ENCODE results near the gene TSSK1B. TPM values are rescaled to one million over a fixed set of nuclear protein-coding genes. Genes with fewer than 3 reads are reported as not detected.
"Not testable (repeated sequence)": the region's sequence is repeated elsewhere in the genome, so short reads cannot be mapped to it uniquely, and the experiment has no call there.

Gene TSSK1B, protein sequence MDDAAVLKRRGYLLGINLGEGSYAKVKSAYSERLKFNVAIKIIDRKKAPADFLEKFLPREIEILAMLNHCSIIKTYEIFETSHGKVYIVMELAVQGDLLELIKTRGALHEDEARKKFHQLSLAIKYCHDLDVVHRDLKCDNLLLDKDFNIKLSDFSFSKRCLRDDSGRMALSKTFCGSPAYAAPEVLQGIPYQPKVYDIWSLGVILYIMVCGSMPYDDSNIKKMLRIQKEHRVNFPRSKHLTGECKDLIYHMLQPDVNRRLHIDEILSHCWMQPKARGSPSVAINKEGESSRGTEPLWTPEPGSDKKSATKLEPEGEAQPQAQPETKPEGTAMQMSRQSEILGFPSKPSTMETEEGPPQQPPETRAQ
- not detected for total RNA-seq

DNA sequence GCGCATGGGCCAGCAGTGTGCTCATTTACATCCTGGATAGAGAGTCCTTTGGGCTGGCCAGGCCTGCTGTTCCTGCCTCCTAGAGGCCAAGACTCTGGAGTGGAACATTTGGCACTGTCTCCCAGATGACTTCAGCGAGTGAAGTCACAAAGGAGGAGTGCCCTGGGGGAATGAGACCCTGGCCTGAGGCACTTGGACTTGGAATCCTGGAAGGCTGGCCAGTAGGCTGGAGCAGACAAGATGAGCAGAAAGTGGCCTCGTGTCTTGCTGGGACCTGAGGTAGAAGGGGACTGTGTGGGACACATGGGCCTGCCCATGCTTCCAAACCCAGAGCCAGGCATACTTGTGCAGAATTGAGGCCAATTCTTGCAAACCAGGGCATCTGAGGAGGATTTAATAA, at the start of gene TSSK1B:
TSS of gene TSSK1B (minus strand) at position 101 of the 400 bp plus-strand sequence. CDS start 150 bp downstream, outside the sequence.
- ChIA-PET CTCF (no interaction called here), POLR2A (no interaction called here)
- intact Hi-C loops (cut with micrococcal nuclease), result no loop called here
- Mint-ChIP-seq H3K27me3 (peaks cover 2% of the 10 kb centered on the region), H3K27ac (no peak within 1 kb of the TSS), H3K9me3 (no peaks in the 10 kb centered on the region), H3K36me3 (ENCODE audit: low read depth) (no peaks in the 10 kb centered on the region), H3K4me3 (no peak within 1 kb of the TSS), H3K4me1 (ENCODE audit: low read depth) (no peaks in the 10 kb centered on the region)
- ATAC-seq (no peak), DNase-seq (no peak)
- TF ChIP-seq CTCF (IDR thresholded peaks at IDR 0.05), result no peak

- no peaks in the 10 kb centered on the region for H3K9me3 Mint-ChIP-seq
- H3K36me3 Mint-ChIP-seq (ENCODE audit: low read depth), result no peaks in the 10 kb centered on the region
- ChIA-PET CTCF (no interaction called here), POLR2A (no interaction called here)
- ATAC-seq (no peak), DNase-seq (no peak)
- H3K27me3 Mint-ChIP-seq, result peaks cover 20% of the 10 kb centered on the region
- no peak for TF ChIP-seq CTCF (IDR thresholded peaks at IDR 0.05)
- H3K27ac Mint-ChIP-seq, result no peak overlapping the region
- no peak overlapping the region for H3K4me3 Mint-ChIP-seq
- intact Hi-C loops (cut with micrococcal nuclease), result no loop called here
- no peaks in the 10 kb centered on the region for H3K4me1 Mint-ChIP-seq (ENCODE audit: low read depth)
These were observed 45.5 kb upstream of the TSSK1B start for GRCh38 chr5:113480243-113480642.

DNA sequence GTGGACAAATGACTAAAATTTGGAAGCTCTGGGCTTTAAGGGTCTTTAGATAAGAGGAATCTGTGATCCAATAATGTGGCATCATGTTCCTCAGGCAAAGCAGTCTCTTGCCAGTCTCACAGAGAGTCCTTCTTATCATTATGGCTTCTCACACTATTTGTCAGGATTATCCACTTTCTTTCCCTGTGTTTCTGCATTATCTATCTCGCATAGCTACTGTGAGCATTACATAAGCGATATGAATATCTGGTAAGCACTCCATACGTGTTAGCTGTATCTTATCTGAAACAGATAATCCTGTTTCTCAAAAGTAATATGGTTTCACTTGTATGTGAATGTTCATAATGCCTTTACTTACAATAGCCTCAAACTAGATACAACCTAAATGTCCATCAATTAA, 43.9 kb upstream of the TSSK1B start:
- DNase-seq, result no peak
- Mint-ChIP-seq H3K4me3 (no peak overlapping the region), H3K27me3 (peaks cover 22% of the 10 kb centered on the region), H3K4me1 (ENCODE audit: low read depth) (no peaks in the 10 kb centered on the region), H3K36me3 (ENCODE audit: low read depth) (no peaks in the 10 kb centered on the region), H3K27ac (no peak overlapping the region), H3K9me3 (no peaks in the 10 kb centered on the region)
- POLR2A ChIA-PET, result interaction anchor here (0.5 kb wide), 1 partner anchor 1993 kb away, joined by 4 read pairs; no protein-coding TSS in a partner anchor
- ATAC-seq, result no peak
- CTCF ChIA-PET, result interaction anchor here (0.6 kb wide), 1 partner anchor 81 kb away, joined by 3 read pairs; no protein-coding TSS in a partner anchor
- TF ChIP-seq CTCF (IDR thresholded peaks at IDR 0.05), result no peak
- intact Hi-C loops (cut with micrococcal nuclease), result no loop called here

- ATAC-seq (no peak), DNase-seq (no peak)
- ChIA-PET CTCF (interaction anchor here (1.0 kb wide), 1 partner anchor 95 kb away, joined by 4 read pairs; no protein-coding TSS in a partner anchor), POLR2A (interaction anchor here (0.6 kb wide), 1 partner anchor 1819 kb away, joined by 3 read pairs; no protein-coding TSS in a partner anchor)
- H3K4me1 Mint-ChIP-seq (ENCODE audit: low read depth), result no peaks in the 10 kb centered on the region
- intact Hi-C loops (cut with micrococcal nuclease), result no loop called here
- no peak overlapping the region for H3K4me3 Mint-ChIP-seq
- peaks cover 2% of the 10 kb centered on the region for H3K9me3 Mint-ChIP-seq
- H3K36me3 Mint-ChIP-seq (ENCODE audit: low read depth), result no peaks in the 10 kb centered on the region
- no peak overlapping the region for H3K27ac Mint-ChIP-seq
- H3K27me3 Mint-ChIP-seq, result peaks cover 21% of the 10 kb centered on the region
- no peak for TF ChIP-seq CTCF (IDR thresholded peaks at IDR 0.05)
These were observed 39.4 kb upstream of the TSSK1B start for GRCh38 chr5:113474100-113474728.

GRCh38 chr5:113463032-113463431, 28.2 kb upstream of the TSSK1B start:
- H3K27me3 Mint-ChIP-seq, result no peaks in the 10 kb centered on the region
- CTCF ChIA-PET, result no interaction called here
- H3K9me3 Mint-ChIP-seq, result peaks cover 2% of the 10 kb centered on the region
- DNase-seq (no peak), ATAC-seq (no peak)
- H3K4me3 Mint-ChIP-seq, result no peak overlapping the region
- H3K27ac Mint-ChIP-seq, result no peak overlapping the region
- TF ChIP-seq CTCF (IDR thresholded peaks at IDR 0.05), result no peak
- no peaks in the 10 kb centered on the region for H3K36me3 Mint-ChIP-seq (ENCODE audit: low read depth)
- no peaks in the 10 kb centered on the region for H3K4me1 Mint-ChIP-seq (ENCODE audit: low read depth)
- intact Hi-C loops (cut with micrococcal nuclease), result no loop called here
- POLR2A ChIA-PET, result no interaction called here

DNA sequence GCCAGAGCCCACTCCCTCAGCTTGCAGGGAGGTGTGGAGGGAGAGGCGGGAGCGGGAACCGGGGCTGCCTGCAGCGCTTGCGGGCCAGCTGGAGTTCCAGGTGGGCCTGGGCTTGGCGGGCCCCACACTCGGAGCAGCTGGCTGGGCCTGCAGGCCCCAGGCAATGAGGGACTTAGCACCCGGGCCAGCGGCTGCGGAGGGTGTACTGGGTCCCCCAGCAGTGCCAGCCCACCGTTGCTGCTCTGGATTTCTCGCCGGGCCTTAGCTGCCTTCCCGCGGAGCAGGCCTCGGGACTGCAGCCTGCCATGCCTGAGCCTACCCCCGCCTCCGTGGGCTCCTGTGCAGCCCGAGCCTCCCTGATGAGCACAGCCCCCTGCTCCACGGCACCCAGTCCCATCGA, 22.3 kb upstream of the TSSK1B start:
- intact Hi-C loops (cut with micrococcal nuclease); ATAC-seq; CTCF ChIA-PET; POLR2A ChIA-PET; H3K4me1 Mint-ChIP-seq (ENCODE audit: low read depth); H3K4me3 Mint-ChIP-seq; H3K27ac Mint-ChIP-seq; H3K36me3 Mint-ChIP-seq (ENCODE audit: low read depth); H3K9me3 Mint-ChIP-seq; DNase-seq; H3K27me3 Mint-ChIP-seq: not testable (repeated sequence)

All from activated CD8-positive, alpha-beta T cell treated with anti-CD3 and anti-CD28 coated beads for 36 hours (primary cell).